HG03432 (cell line): ENCODE data around the gene CRKL.
"Not testable (repeated sequence)": the region's sequence is repeated elsewhere in the genome, so short reads cannot be mapped to it uniquely, and the experiment has no call there.

ENCODE experiments used
- ATAC-seq: cut with Tn5 transposase; IDR thresholded peaks from one replicate; pipeline ENCODE4 v1.9.1; 2021; ENCODE audit warnings: mild to moderate bottlenecking, moderate library complexity; ENCODE audit not compliant: unreplicated experiment

The CRKL gene

GRCh38 chr22:20901093-20902033 is 15.8 kb upstream of the CRKL start:
- ATAC-seq, result not testable (repeated sequence)

DNA sequence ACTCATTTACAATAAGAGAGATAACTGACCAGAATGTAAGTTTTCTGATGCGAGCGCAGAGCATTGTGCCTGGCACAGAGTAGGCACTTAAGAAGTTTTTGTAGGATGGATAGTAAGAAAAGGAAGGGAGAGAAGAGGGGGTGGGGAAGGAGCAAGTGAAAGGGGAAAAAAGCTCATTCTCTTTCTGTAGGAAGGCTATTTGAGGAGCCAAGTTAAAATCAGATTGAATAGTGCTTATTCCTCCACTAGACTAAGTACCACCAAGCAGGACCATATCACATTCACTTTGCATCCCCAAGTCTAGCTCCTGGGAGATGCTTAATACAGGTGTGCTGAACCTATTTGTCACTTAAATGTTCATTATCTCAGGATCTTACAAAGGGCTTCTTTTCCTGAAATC is 14.1 kb upstream of the CRKL start:
- no peak for ATAC-seq

GRCh38 chr22:20904008-20904979 is 12.9 kb upstream of the CRKL start:
- no peak for ATAC-seq

DNA sequence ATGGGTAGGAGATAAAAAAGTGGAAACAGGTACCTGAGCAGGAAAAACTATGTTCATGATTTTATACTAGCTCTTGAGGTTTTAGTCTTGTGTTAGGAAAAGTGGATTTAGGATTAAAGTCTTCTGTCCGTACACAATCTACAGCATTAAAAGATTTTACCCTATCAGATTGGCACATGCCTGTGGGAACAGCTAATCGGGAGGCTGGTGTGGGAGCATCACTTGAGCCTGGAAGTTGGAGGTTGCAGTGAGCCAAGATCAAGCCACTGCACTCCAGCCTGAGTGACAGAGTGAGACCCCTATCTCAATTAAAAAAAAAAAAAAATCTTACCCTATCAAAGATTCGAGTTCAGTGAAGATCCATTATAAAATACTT is 12.2 kb upstream of the CRKL start:
- ATAC-seq, result no peak

- no peak for ATAC-seq
Measured at GRCh38 chr22:20905415-20906386, 11.5 kb upstream of the CRKL start.

DNA sequence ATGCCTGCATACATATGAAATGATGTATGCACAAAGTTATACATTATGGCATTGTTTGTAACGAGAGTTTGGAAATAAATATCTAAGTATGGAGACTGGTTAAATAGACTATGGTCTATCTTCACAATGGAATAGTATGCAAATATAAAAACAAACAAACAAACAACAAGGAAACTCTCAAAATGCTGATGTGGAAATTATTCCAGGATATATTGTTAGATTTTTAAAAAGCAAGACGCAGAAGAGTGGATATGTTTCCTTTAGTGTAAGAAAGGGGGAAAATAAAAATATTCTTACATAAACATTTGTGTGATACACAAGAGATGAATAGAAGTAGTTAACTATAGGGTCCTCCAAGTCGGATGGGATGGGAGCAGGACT is 10.8 kb upstream of the CRKL start:
- ATAC-seq, result no peak

DNA sequence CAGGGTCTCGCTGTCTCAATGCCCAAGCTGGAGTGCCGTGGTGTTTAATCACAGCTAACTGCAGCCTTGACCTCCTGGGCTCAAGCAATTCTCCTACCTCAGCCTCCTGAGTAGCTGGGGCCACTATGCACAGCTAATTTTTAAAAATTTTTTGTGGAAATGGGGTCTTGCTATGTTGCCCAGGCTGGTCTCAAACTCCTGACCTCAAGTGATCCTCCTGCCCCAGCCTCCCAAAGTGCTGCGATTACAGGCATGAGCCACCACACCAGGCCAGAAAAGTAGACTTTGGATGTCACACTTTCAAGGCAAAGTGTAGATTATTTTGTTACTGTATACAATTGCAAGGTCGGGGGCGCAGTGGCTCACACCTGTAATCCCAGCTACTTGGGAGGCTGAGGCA is 8.5 kb upstream of the CRKL start:
- not testable (repeated sequence) for ATAC-seq

- ATAC-seq, result no peak
Measured at GRCh38 chr22:20909543-20910303, 7.5 kb upstream of the CRKL start.

GRCh38 chr22:20912494-20912893 is 4.7 kb upstream of the CRKL start:
- ATAC-seq, result no peak

- ATAC-seq, result no peak
Measured at GRCh38 chr22:20918663-20919218, 1.5 kb downstream of the CRKL start.

DNA sequence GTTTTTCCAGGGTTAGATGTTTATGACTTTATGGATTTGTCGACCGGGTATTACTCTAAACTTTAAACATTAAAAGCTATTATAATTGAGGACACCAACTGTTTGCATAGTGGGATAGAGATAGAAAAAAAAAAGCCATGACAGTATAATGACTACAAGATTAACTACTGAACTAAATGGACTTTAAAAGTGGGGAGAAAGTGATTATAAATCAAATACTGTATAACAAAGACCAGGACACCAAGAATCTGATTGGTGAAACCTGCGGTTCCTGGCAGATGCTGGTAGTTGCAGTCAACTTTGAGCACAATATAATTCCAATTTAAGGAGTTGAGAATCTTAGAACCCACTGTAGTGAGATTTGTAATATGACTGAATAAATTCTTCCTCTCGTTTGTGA is 2.5 kb downstream of the CRKL start:
- ATAC-seq, result no peak

GRCh38 chr22:20920881-20921203 is 3.6 kb downstream of the CRKL start:
- ATAC-seq, result no peak

DNA sequence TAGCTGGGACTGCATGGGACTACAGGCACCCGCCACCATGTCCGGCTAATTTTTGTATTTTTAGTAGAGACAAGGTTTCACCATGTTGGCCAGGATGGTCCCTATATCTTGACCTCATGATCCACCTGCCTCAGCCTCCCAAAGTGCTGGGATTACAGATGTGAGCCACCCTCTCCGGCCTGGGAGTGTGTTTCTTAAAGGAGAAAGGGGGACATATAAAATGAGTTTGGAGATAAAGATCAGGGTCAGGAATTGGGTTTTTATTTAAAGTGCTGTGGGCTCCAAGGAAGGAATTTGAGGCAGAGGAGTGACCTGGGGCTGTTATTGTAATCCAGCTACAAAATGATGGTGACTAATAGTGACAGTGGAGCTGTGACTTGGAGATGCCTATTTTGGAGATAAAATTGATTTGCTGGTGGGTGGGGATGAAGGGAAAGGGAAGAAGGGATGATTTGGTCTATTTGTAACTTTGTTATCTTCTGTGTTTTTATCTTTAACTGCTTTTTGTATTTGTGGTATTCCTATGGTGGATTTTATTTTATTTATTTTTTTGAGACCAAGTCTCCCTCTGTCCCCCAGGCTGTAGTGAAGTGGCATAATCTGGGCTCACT is 5.0 kb downstream of the CRKL start:
- no peak for ATAC-seq

DNA sequence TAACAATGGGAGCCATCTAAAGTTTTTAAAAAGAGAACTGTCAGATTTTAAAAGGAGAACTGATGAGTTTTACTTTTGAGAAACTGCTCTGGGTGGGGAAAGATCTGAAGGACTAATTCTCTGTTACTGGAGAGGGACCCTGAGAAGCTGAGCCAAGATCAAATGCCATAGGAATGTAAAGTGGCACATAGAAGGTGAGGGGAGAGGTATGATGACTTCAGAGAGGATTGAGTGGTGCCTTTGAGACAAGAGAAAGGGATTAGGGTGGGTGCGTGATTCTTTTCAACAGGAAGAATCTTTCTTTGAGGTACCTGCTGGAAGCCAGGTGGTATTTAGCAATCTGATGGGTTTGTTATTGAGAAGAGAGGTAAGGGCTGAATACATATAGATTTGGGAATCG is 9.0 kb downstream of the CRKL start:
- no peak for ATAC-seq

- no peak for ATAC-seq
Measured at GRCh38 chr22:20927940-20928572, 10.8 kb downstream of the CRKL start.

- ATAC-seq, result no peak
Measured at GRCh38 chr22:20928573-20928967, 11.4 kb downstream of the CRKL start.

DNA sequence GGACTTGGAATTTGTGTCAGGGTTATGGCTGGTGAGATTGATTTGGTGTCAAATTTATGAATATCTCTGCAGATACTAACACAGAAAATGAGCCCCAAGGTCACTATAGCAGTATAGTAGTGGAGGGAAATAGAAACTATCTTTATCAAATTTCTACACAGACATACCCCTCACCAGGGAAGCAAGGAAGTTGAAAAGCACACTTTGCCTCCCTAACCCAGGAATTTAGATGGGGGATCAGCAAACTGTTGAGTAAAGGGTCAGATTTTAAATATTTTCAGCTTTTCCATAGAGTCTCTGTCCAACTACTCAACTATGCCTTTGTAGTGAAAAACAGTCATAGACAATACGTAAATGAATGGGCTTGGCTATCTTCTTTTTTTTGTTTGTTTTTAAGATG is 12.8 kb downstream of the CRKL start:
- no peak for ATAC-seq

DNA sequence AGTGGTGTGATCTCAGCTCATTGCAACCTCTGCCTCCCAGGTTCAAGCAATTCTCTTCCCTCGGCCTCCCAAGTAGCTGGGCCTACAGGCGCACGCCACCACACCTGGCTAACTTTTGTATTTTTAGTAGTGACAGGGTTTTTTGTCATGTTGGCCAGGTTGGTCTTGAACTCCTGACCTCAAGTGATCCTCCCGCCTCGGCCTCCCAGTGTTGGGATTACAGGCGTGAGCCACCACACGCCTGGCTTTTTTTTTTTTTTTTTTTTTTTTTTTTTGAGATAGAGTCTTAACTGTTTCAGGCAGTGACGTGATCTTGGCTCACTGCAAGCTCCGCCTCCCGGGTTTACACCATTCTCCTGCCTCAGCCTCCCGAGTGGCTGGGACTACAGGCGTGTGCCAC is 13.2 kb downstream of the CRKL start:
- ATAC-seq, result not testable (repeated sequence)
